ENCODE data around the gene AFF3.

- TF ChIP-seq CTCF (conservative IDR thresholded peaks at IDR 0.05) (no peak), EZH2 (IDR thresholded peaks at IDR 0.05; ENCODE audit: low read depth) (no peak)
These were observed 319.7 kb downstream of the AFF3 start for GRCh38 chr2:99822474-99823207.

Data from PC-9 (cell line).